Left colon (tissue), 2 donors: Measurements from ENCODE around the gene CFAP46. TPM values are rescaled to one million over a fixed set of nuclear protein-coding genes. Genes with fewer than 3 reads are reported as not detected.

ENCODE experiments used
- ATAC-seq: fragments of 200-7000 bp; cut with Tn5 transposase; one replicate; pipeline ENCODE4 v1.9.1; 2020; ENCODE audit warnings: mild to moderate bottlenecking, moderate library complexity
- DNase-seq, 2 donors: peaks; one replicate each; pipeline ENCODE4 v3.0.0-alpha.2; 2020
- intact Hi-C, 2 donors: fragments of 100-400 bp; cut with DNase I in 1 of 2; cut with micrococcal nuclease in 1 of 2; formaldehyde crosslinking; loops; one replicate each; pipeline versions ENCODE4 v1.11.2 to v1.14.0; 2022; cut with DNase I, micrococcal nuclease
- total RNA-seq, 2 donors: library from RNA; stranded (reverse); fragmentation: NEBNext Ultra II Directional; extraction: Animal tissue kit (Norgen Biotek cat#: 25700); gene quantifications; one replicate each; pipeline ENCODE4 v1.2.1, GENCODE V29; 2021
- donor health status: DM: no; HTN: no; CAD: no.
- donor health status: DM: yes; HTN: yes; CAD: no.

Gene CFAP46
- total RNA-seq, 2 donors from 2014 or later = 0.37 TPM; not detected in 1

- DNase-seq (no peak), ATAC-seq (peak; percentile 33)
- intact Hi-C loops = loop anchor here in 1 of 2 donors (10.0 kb wide), 1 partner anchor 132 kb away; no protein-coding TSS in a partner anchor
Measured at GRCh38 chr10:132786884-132787494, 155.4 kb downstream of the CFAP46 start.

GRCh38 chr10:132786476-132786883 is 155.9 kb downstream of the CFAP46 start:
- intact Hi-C loops = loop anchor here in 1 of 2 donors (10.0 kb wide), 1 partner anchor 132 kb away; no protein-coding TSS in a partner anchor
- ATAC-seq (no peak), DNase-seq (no peak)

DNA sequence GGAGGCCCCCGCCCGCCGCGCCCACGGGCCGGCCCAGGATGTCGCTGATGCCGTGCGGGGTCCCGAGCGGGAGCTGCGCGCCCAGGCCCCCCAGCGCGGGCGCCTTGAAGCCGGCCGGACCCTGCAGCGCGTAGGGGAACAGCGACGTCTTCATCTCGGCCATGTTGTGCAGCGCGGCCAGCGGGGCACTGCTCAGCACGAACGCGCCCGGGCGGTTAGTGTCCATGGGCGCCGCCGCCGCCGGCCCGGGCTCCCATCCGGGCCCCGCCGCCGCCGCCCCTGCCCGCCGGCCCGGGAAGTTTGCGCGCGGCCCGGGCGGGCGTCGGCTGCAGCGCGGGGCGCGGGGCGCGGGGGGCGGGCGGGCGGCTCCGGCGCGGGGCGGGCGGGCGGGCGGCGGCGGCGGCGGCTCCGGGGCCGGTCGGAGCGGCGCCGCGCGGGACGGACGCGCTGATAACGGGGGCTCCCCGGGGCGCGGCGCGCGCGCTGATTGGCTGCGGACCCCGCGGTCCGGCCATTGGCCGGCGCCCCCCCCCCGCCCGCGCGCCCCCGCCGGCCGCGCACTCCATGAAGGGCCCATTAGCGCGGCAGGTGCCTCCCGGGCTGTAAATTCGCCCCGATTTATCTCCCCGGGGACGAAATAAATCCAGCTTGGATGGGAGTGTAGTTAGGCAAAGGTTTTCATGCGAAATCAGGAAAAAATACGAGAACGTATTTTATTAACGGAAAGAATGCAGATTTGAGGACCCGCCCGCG is 156.5 kb downstream of the CFAP46 start, which contains the start of gene NKX6-2:
Gene NKX6-2, minus strand, starts transcription at position 425 of the 753 bp plus-strand sequence. Its CDS starts 199 bp downstream, at position 226.
- intact Hi-C loops = loop anchor here in 1 of 2 donors (10.0 kb wide), 1 partner anchor 131 kb away; no protein-coding TSS in a partner anchor
- no peak for ATAC-seq
- DNase-seq = no peak

GRCh38 chr10:132784866-132785722 is 157.3 kb downstream of the CFAP46 start:
- ATAC-seq = no peak
- intact Hi-C loops = loop anchor here in 1 of 2 donors (10.0 kb wide), 1 partner anchor 130 kb away; no protein-coding TSS in a partner anchor
- peak in 1 of 2 donors; percentile 23 for DNase-seq

- ATAC-seq (no peak), DNase-seq (no peak)
- intact Hi-C loops = loop anchor here in 1 of 2 donors (10.0 kb wide), 1 partner anchor 129 kb away; no protein-coding TSS in a partner anchor
Measured at GRCh38 chr10:132783940-132784865, 158.2 kb downstream of the CFAP46 start.

DNA sequence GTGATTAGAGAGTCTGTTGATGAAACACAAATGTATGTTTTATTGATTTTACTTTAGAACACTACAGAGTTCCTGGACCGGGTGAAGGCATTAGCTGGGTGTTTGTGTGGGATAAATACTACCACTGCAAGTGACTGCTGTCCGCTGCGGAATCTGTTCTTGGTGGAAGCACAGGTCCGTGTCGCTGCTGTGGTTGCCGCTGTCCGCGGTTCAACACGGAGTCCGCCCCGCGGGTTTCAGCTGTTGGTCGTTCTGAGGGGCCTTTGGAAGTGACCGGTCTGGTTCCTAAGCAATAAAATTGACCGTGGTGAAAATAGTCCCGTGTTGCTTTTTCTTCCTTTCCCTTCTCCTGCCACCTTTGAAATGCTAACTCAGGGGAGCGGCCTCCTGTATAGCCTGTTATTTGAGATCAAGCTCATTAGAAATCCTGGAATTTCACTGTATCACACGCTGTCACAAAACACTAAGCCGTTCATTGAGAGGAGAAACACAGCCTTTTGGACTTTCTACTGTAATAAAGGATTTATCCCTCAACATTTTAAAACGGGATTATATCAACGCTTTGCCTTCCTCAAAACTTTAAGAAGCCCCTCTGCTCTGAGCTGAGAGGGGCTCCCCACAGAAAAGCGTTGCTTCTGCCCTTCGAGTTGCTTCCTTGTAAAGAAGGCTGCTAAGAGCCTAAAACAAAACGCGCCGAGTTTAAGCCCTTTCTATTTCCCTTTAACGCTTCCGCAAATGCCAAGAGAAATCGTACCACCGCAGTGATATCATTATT is 159.0 kb downstream of the CFAP46 start:
- DNase-seq = no peak
- no peak for ATAC-seq
- intact Hi-C loops = loop anchor here in 1 of 2 donors (10.0 kb wide), 1 partner anchor 129 kb away; no protein-coding TSS in a partner anchor

- intact Hi-C loops = loop anchor here in 1 of 2 donors (10.0 kb wide), 1 partner anchor 127 kb away; no protein-coding TSS in a partner anchor
- no peak for DNase-seq
- no peak for ATAC-seq
Measured at GRCh38 chr10:132781556-132781955, 160.8 kb downstream of the CFAP46 start.

- ATAC-seq (no peak), DNase-seq (no peak)
- intact Hi-C loops = loop anchor here in 1 of 2 donors (10.0 kb wide), 1 partner anchor 126 kb away; no protein-coding TSS in a partner anchor
Measured at GRCh38 chr10:132780356-132780755, 162.0 kb downstream of the CFAP46 start.

DNA sequence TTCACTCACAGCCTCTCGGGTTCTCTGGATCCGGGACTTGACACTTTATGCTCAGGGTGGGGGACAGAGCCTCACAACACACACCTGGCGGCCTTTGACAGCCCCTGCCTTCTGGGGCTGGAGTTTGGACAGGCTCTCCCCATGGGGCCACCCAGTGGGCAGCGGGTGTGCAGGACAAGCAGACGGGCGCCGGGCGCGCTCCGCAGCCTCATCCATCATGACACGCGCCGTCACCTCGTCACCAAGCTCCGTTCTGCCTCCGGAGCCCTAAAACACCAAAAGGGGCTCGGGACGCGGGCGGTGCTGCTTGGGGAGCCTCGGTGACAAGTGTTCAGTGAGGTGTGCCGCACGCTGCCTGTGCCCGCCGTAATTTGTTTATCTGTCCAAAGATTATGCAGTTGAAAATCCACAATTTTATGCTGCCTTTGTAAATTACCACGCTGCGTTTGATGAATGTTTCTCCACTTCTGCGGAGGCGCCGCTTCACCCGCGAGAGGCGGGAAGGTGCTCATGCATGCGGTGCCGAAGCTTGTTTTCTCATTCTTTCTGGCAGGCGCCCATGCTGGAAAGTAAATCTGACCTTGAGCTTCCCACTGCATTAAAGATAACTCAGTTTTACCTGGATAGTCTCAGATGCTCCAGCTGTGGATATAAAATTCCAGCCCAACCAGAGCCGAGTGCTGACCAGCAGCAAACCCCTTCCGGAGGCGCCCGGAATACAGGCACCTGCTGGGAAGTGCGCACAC is 162.6 kb downstream of the CFAP46 start:
- DNase-seq (no peak), ATAC-seq (no peak)
- intact Hi-C loops = loop anchor here in 1 of 2 donors (10.0 kb wide), 1 partner anchor 125 kb away; no protein-coding TSS in a partner anchor

DNA sequence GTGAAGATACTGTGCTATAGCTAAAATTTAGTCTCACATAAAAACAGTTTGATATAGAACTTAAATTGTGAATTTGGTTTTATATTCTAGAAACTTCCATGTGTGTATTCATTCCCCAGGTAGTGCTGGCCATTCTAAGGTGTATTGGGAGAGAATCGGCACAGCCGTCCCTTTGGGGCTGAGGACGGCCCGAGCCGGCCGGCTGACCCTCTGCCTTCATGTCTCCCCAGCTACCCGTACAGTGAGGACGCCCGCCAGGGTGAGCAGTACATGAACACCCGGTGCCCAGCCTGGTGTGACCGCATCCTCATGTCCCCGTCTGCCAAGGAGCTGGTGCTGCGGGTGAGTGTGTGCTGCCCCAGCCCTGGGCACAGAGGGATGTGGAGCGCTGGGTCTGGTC is 164.9 kb downstream of the CFAP46 start:
- intact Hi-C loops = no loop called here
- DNase-seq (no peak), ATAC-seq (no peak)

- no peak for ATAC-seq
- no peak for DNase-seq
- intact Hi-C loops = no loop called here
Measured at GRCh38 chr10:132776821-132777220, 165.5 kb downstream of the CFAP46 start.

DNA sequence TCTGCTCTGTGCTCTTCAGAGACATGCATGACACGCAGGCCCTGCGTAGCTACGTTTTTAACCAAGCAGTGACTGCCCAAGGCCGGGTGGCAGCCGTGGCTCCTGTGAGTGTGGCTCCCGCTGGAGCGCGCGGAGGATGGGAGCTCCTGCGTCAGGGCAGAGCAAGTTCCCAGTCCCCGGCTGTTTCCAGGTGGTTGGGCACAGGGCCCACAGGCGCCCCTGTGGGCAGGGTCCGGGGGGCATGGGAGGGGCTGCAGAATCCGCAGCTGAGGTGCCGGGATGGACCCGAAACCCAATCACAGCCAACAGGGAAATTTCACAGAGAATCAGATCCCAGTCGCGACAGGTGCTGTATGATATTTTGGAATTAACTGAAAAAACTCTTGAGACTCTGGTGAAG is 166.2 kb downstream of the CFAP46 start:
- ATAC-seq = no peak

DNA sequence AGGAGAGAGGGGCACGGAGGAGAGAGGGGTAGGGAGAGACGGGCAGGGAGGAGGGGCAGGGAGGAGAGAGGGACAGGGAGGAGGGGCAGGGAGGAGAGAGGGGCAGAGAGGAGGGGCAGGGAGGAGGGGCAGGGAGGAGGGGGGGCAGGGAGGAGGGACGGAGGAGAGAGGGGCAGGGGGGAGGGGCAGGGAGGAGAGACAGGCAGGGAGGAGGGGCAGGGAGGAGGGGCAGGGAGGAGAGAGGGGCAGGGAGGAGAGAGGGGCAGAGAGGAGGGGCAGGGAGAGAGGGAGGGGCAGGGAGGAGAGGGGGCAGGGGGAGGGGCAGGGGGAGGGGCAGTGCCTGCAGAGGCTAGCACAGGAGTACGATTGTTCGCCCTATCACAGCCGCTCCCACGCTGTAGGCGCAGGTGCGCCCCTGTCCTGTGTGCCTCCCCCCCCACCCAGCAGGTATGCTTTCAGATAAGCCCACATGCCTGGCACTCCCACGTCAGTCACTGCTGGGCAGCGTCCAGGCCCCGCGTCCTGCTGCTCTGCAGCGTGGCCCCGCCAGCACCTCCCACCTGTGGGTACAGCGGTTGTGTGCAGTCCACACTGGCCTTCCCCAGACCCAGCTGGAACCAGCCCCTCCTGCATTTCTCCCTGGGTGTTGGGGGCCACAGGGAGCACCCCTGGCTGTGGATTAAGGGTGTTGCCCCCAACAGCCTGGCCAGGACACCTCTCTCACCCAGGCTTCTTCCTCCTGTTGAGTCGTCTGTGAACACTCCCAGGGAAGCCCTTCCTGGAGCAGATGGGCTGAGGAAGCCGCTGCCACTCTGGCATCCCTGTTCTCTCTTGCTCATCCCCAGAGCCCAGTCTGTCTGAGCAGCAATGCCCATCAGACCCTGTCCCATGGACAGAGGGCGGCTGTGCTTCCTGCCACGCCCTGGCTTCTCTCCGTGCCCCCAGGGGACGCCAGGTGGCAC is 167.2 kb downstream of the CFAP46 start:
- ATAC-seq = peak; percentile 73
- peak; percentile 57 to 70 for DNase-seq
- intact Hi-C loops = no loop called here

More for the DNA sequence above, 166.2 kb downstream of the CFAP46 start:
- no peak for DNase-seq
- intact Hi-C loops = no loop called here

- intact Hi-C loops = no loop called here
- peak in 1 of 2 donors; percentile 33 for DNase-seq
- peak; percentile 78 for ATAC-seq
Measured at GRCh38 chr10:132774181-132774901, 168.0 kb downstream of the CFAP46 start.
